ENCODE measurements around the gene PATJ.

- TF ChIP-seq CTCF (IDR thresholded peaks at IDR 0.05; ENCODE audit: poor library complexity) (no peak), EZH2 (IDR thresholded peaks at IDR 0.05; ENCODE audit: borderline replicate concordance) (no peak)
These were observed 468.7 kb downstream of the PATJ start for GRCh38 chr1:62210960-62211359.

Data from hepatocyte (in vitro differentiated cells).